GM12801 (cell line): ENCODE measurements around the gene GABRG3.

Experiments used
- TF ChIP-seq, protein P1 (sequence below): IDR thresholded peaks from one replicate; pipeline ENCODE4 v1.5.1; 2011; ENCODE audit warnings: control low read depth; ENCODE audit not compliant: insufficient read length; ENCODE audit errors: extremely low read depth

The GABRG3 gene

DNA sequence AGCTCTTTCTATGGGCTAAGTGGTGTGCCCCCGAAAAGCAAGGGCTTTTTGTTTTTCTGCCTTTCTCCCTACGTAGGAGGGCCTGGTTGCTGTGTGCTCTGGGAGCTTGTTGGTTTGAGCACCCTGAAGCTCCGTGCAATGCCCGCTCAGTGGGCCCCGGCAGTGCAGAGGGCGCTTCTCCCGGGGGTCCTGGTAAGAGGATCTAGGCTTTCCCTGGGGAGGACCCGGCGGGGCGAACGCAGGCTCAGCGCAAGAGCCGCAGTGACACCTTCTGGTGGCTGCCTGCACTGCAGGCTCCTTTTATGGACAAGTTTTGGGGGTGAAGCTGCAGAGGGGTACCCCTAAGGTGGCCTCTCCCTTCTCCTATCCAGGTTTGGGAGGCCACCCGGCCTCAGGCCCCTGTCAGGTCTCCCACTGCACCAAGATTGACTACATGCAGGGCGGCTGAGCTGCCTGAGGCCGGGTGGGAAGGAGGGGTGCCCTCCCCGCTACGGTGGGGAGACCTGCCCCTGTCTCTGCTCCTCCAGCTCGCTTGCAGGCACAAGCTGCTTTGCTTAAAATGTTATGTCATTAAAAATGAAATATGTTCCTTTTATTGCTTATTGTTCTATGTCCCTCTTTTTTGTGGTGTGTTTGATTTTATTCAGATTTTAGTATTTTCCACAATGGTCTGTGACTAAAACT lies 387.9 kb downstream of the GABRG3 start:
- TF ChIP-seq, protein P1, sequence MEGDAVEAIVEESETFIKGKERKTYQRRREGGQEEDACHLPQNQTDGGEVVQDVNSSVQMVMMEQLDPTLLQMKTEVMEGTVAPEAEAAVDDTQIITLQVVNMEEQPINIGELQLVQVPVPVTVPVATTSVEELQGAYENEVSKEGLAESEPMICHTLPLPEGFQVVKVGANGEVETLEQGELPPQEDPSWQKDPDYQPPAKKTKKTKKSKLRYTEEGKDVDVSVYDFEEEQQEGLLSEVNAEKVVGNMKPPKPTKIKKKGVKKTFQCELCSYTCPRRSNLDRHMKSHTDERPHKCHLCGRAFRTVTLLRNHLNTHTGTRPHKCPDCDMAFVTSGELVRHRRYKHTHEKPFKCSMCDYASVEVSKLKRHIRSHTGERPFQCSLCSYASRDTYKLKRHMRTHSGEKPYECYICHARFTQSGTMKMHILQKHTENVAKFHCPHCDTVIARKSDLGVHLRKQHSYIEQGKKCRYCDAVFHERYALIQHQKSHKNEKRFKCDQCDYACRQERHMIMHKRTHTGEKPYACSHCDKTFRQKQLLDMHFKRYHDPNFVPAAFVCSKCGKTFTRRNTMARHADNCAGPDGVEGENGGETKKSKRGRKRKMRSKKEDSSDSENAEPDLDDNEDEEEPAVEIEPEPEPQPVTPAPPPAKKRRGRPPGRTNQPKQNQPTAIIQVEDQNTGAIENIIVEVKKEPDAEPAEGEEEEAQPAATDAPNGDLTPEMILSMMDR, result no peak

DNA sequence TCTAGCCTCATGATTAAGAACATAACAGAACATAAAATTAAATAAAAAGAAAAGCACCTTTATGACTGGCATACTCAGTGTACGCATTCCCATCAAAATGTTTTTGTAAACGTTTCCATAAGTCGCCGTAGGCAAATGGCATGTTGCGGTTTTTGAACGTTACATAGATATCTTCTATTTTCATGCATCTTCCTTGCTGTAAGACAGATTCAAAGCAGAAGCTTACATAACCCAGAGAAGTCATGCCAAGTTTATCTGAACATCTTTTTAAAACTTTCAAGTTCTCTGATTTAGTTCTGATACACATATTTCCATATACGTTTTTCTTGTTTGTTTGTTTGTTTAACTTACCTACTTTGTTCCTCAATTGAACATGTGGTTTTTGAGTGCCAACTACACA lies 388.6 kb downstream of the GABRG3 start:
- TF ChIP-seq, protein P1, result no peak

GRCh38 chr15:27360316-27360715 lies 389.3 kb downstream of the GABRG3 start:
- TF ChIP-seq, protein P1, result no peak

DNA sequence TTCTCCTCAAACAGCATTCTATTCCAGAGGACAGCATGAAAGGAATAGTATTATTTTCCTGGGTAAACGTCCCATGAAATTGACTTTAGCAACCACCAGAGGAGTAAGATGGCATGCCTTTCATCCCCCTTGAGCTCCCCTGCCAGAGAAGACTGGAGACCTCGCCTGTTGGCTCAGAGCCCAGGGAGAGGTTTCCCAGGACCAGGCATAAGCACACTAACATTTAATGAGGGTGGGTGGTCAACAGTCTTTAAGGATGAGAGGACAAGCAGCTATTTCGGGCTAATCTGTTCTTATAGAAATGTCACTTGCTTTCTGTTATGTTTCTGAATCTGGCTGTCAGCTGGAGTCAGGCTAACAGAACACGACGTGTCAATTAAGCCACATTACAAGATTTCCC lies 390.5 kb downstream of the GABRG3 start:
- TF ChIP-seq, protein P1, result no peak

GRCh38 chr15:27365456-27365855 lies 394.5 kb downstream of the GABRG3 start:
- TF ChIP-seq, protein P1, result no peak

DNA sequence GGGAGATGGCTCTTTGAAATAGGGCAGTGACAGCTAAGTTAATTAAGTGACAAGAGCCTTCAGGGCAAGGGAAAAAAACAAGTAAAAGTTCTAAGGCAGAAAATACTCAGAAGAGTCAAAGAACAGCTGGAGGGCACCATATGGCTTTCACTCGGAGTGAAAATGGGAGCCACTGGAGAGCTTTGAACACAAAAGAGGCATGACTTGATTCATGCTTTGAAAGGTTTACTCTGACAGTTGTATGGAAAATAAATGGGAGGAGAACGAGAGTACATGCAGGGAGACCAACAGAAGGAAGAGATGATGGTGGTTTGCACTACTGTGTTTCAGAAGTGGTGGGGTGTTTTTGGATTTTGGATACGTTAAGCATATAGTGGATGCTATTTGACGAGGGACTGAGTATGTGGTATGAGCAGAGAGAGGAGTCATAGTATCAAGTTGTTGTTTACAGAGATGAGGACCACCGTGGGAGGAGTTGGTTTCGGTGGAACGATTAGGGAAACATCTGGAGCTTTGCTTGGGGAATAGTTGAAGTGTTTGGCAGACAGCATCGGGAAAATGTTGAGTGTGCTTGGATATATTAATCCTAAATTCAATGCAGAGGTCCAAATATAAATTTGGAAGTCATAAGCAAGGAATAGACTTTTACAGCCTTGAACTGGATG lies 411.5 kb downstream of the GABRG3 start:
- TF ChIP-seq, protein P1, result no peak

- TF ChIP-seq, protein P1, result no peak
These were observed 412.7 kb downstream of the GABRG3 start for GRCh38 chr15:27383726-27384125.
